Brain pericyte (primary cell): ENCODE data around the gene TNPO2.
"Not testable (repeated sequence)": the region's sequence is repeated elsewhere in the genome, so short reads cannot be mapped to it uniquely, and the experiment has no call there.

Experiments used
- DNase-seq: peaks from one replicate; pipeline ENCODE4 v3.0.0-alpha.2; 2012; ENCODE audit warnings: low read depth, low spot score

Gene TNPO2

GRCh38 chr19:12736995-12737834 is 13.5 kb upstream of the TNPO2 start, which contains the start of gene GET3:
Gene GET3, plus strand, starts transcription at chr19:12737497. Its CDS starts 9 bp downstream, at chr19:12737506.
- peak; percentile 100 for DNase-seq

GRCh38 chr19:12733369-12734214 is 9.9 kb upstream of the TNPO2 start:
- DNase-seq, result no peak

- no peak for DNase-seq
These were observed 7.6 kb upstream of the TNPO2 start for GRCh38 chr19:12731337-12731736.

- DNase-seq, result no peak
These were observed 6.3 kb upstream of the TNPO2 start for GRCh38 chr19:12730064-12730463.

- no peak for DNase-seq
These were observed 4.2 kb upstream of the TNPO2 start for GRCh38 chr19:12727745-12728433.

- DNase-seq, result no peak
These were observed 3.2 kb upstream of the TNPO2 start for GRCh38 chr19:12726988-12727316.

- DNase-seq, result not testable (repeated sequence)
These were observed 1.9 kb upstream of the TNPO2 start for GRCh38 chr19:12725612-12726011.

GRCh38 chr19:12723381-12723640 is 421 bp downstream of the TNPO2 start:
- no peak for DNase-seq

- DNase-seq, result peak; percentile 93
These were observed 959 bp downstream of the TNPO2 start for GRCh38 chr19:12722566-12723380.

GRCh38 chr19:12721656-12722565 is 1.8 kb downstream of the TNPO2 start:
- DNase-seq, result peak; percentile 47

- no peak for DNase-seq
These were observed 2.7 kb downstream of the TNPO2 start for GRCh38 chr19:12720851-12721655.

GRCh38 chr19:12720296-12720695 is 3.4 kb downstream of the TNPO2 start:
- DNase-seq, result no peak

- no peak for DNase-seq
These were observed 7.8 kb downstream of the TNPO2 start for GRCh38 chr19:12715929-12716328.

GRCh38 chr19:12715102-12715501 is 8.6 kb downstream of the TNPO2 start:
- DNase-seq, result no peak

GRCh38 chr19:12713304-12713703 is 10.4 kb downstream of the TNPO2 start:
- DNase-seq, result not testable (repeated sequence)

- DNase-seq, result not testable (repeated sequence)
These were observed 11.7 kb downstream of the TNPO2 start for GRCh38 chr19:12712077-12712476.

- no peak for DNase-seq
These were observed 12.5 kb downstream of the TNPO2 start for GRCh38 chr19:12711187-12711586.

- no peak for DNase-seq
These were observed 15.1 kb downstream of the TNPO2 start for GRCh38 chr19:12708641-12709040.

- DNase-seq, result no peak
These were observed 17.4 kb downstream of the TNPO2 start for GRCh38 chr19:12706332-12706718.
